GM18502 (cell line): ENCODE measurements around the gene FCGR2B.

ENCODE experiments used
- ATAC-seq: cut with Tn5 transposase; IDR thresholded peaks from one replicate; pipeline ENCODE4 v1.9.1; 2021; ENCODE audit warnings: mild to moderate bottlenecking; ENCODE audit not compliant: unreplicated experiment, poor library complexity

FCGR2B gene

GRCh38 chr1:161727256-161727924, 64.4 kb downstream of the FCGR2B start:
- no peak for ATAC-seq
